ENCODE measurements around the gene TSEN34.

DNA sequence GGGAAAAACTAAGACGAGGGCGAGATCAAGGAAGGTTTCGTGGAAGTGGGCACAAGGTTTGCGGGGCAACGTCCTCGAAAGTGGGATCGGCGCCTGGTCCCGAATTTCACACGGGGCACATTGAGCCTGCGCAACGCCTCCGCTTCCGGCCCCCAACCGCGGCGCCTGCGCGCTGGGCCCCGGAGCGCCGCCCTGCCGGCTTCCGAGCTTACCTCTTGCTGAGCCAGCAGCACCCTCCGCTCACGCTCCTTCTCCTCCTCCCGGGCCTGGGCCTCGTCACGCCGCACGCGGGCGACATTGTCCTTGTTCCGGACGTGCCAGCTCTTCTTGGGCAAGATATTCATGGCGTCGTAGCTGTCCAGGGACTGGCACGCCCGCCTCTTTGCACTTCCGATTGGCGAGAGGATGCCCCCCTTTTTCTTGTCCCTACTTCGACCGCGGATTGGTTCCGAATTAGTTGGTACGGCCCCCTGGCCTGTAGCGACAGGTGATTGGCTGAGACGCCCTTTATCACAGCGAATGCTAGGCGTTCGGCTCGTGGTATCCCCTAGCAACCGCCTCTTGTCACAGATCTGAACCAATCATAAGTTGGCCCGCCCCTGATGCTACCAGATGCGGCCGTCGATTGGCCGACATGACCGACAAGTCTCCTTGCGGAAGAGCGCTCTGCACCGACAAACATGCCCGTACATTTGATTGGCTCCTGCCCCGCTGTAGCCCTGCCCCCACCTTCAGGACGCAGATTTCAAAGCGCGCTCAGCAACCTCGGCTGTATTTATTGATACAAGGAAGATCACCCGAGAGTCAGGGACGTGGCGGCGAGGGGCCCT, 31.5 kb upstream of the TSEN34 start, which contains the start of gene LENG1:
- peak; percentile 85 to 89 (median 88) for TF ChIP-seq POLR2AphosphoS5 (IDR thresholded peaks at IDR 0.05)
- TF ChIP-seq, protein P1, sequence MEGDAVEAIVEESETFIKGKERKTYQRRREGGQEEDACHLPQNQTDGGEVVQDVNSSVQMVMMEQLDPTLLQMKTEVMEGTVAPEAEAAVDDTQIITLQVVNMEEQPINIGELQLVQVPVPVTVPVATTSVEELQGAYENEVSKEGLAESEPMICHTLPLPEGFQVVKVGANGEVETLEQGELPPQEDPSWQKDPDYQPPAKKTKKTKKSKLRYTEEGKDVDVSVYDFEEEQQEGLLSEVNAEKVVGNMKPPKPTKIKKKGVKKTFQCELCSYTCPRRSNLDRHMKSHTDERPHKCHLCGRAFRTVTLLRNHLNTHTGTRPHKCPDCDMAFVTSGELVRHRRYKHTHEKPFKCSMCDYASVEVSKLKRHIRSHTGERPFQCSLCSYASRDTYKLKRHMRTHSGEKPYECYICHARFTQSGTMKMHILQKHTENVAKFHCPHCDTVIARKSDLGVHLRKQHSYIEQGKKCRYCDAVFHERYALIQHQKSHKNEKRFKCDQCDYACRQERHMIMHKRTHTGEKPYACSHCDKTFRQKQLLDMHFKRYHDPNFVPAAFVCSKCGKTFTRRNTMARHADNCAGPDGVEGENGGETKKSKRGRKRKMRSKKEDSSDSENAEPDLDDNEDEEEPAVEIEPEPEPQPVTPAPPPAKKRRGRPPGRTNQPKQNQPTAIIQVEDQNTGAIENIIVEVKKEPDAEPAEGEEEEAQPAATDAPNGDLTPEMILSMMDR (IDR thresholded peaks at IDR 0.05) = peak in 3 of 5 experiments; percentile 21 to 49 (median 26)
- no peak for TF ChIP-seq EP300 (IDR thresholded peaks at IDR 0.05; ENCODE audit: low read depth)

Data from transverse colon (tissue), 4 donors.